ENCODE results near the gene DCAF11.

- TF ChIP-seq POLR2AphosphoS5 (IDR thresholded peaks at IDR 0.05) (no peak), POLR2A (IDR thresholded peaks at IDR 0.05) (no peak)
- TF ChIP-seq, protein P1, sequence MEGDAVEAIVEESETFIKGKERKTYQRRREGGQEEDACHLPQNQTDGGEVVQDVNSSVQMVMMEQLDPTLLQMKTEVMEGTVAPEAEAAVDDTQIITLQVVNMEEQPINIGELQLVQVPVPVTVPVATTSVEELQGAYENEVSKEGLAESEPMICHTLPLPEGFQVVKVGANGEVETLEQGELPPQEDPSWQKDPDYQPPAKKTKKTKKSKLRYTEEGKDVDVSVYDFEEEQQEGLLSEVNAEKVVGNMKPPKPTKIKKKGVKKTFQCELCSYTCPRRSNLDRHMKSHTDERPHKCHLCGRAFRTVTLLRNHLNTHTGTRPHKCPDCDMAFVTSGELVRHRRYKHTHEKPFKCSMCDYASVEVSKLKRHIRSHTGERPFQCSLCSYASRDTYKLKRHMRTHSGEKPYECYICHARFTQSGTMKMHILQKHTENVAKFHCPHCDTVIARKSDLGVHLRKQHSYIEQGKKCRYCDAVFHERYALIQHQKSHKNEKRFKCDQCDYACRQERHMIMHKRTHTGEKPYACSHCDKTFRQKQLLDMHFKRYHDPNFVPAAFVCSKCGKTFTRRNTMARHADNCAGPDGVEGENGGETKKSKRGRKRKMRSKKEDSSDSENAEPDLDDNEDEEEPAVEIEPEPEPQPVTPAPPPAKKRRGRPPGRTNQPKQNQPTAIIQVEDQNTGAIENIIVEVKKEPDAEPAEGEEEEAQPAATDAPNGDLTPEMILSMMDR (IDR thresholded peaks at IDR 0.05 in 8 of 11, conservative IDR thresholded peaks at IDR 0.05 in 3 of 11), result no peak
These were observed 42.1 kb upstream of the DCAF11 start for GRCh38 chr14:24072436-24072835.
